CD4-positive, alpha-beta T cell treated with Interleukin-6 at 100 ng/mL for 8 hours (primary cell): ENCODE results near the gene MALAT1.

Source experiments
- DNase-seq: peaks from one replicate; pipeline ENCODE4 v3.0.0-alpha.2; 2020; ENCODE audit warnings: mixed read lengths, low spot score

Gene MALAT1

GRCh38 chr11:65540290-65541092 is 41.6 kb downstream of the MALAT1 start:
- DNase-seq, result peak; percentile 86

GRCh38 chr11:65541093-65541982 is 42.5 kb downstream of the MALAT1 start:
- no peak for DNase-seq

GRCh38 chr11:65542738-65543390 is 44.0 kb downstream of the MALAT1 start:
- DNase-seq, result no peak

- no peak for DNase-seq
Measured at GRCh38 chr11:65545853-65546216, 47.0 kb downstream of the MALAT1 start.

- DNase-seq, result peak; percentile 97
Measured at GRCh38 chr11:65546217-65546958, 47.5 kb downstream of the MALAT1 start.

GRCh38 chr11:65547446-65548125 is 48.7 kb downstream of the MALAT1 start:
- peak; percentile 32 for DNase-seq

GRCh38 chr11:65548395-65548794 is 49.5 kb downstream of the MALAT1 start:
- DNase-seq, result no peak

- DNase-seq, result no peak
Measured at GRCh38 chr11:65549096-65549495, 50.3 kb downstream of the MALAT1 start.

GRCh38 chr11:65551572-65552387 is 52.9 kb downstream of the MALAT1 start:
- DNase-seq, result peak; percentile 65

- DNase-seq, result no peak
Measured at GRCh38 chr11:65552388-65552951, 53.6 kb downstream of the MALAT1 start.

- DNase-seq, result peak; percentile 88
Measured at GRCh38 chr11:65553301-65554001, 54.6 kb downstream of the MALAT1 start.

GRCh38 chr11:65554057-65554818 is 55.4 kb downstream of the MALAT1 start:
- no peak for DNase-seq

GRCh38 chr11:65554842-65555430 is 56.1 kb downstream of the MALAT1 start:
- no peak for DNase-seq

GRCh38 chr11:65555693-65556231 is 56.9 kb downstream of the MALAT1 start:
- DNase-seq, result no peak
